GM18951 (cell line): Measurements from ENCODE around the gene SPATA17.

Experiments used
- POLR2A ChIP-seq: IDR thresholded peaks from 4 replicates; pipeline ENCODE4 v1.6.1; 2011; ENCODE audit warnings: mild to moderate bottlenecking; ENCODE audit not compliant: insufficient read length, insufficient read depth; ENCODE audit errors: extremely low read depth
- in situ Hi-C: fragments of 300-500 bp; cut with MboI; formaldehyde crosslinking; loops from one replicate; pipeline ENCODE4 v1.12.0; 2022; ENCODE audit warnings: low sequenced_read_pairs, mixed read lengths, inconsistent platforms; ENCODE audit not compliant: unreplicated experiment

The SPATA17 gene

GRCh38 chr1:217715681-217716080 lies 84.5 kb downstream of the SPATA17 start:
- in situ Hi-C loops, result no loop called here
- TF ChIP-seq POLR2A, result no peak

DNA sequence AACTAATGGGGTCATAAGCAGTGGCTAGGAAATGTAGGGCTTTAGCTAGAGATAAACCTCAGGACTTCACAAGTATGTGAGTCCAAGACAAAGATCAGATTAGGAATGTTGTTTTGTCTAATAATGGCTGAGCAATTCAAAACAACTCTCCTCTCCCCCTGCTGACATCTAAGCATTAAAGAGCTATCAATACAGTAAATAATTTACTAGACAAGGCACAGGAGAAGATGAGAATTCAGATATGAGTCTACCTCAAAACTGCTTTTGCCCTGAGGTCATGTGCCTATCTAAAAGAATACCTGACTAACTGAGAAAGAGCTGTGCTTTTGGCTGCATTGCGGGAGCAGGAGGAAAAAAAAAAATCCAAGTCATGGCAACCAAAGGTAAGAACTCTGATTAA lies 86.8 kb downstream of the SPATA17 start:
- TF ChIP-seq POLR2A, result no peak
- in situ Hi-C loops, result no loop called here

GRCh38 chr1:217718873-217719272 lies 87.7 kb downstream of the SPATA17 start:
- TF ChIP-seq POLR2A, result no peak
- in situ Hi-C loops, result no loop called here

GRCh38 chr1:217721692-217722091 lies 90.5 kb downstream of the SPATA17 start:
- in situ Hi-C loops, result no loop called here

GRCh38 chr1:217734973-217735372 lies 103.8 kb downstream of the SPATA17 start:
- TF ChIP-seq POLR2A, result no peak
- in situ Hi-C loops, result no loop called here

More at GRCh38 chr1:217721692-217722091, 90.5 kb downstream of the SPATA17 start:
- no peak for TF ChIP-seq POLR2A

DNA sequence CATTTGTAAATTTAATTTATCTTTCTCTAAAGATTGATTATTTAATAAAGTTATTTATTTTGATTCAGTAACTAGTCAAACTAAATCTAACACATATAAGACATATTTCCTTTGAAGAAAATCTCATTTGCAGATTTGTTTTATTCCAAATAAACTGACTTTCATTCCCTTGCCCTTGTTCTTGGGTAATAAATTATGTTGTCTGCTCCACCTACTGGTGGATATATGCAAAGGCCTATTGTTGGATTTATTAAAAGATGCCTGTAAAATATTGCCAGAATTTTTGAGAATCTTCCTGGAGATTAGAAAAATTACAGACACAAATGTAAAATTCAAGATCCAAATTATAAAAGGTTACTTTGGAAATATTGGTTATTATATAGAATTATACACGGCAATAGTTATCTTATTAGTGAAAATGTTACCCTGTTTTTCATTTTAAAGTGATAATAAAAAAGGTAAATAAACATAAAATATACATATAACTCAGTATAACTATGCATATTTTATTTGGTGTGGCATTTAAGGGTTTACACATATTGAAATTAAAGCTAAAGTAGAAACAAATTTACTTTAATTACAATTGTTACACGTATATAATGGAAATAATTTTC lies 116.1 kb downstream of the SPATA17 start:
- in situ Hi-C loops, result no loop called here
- TF ChIP-seq POLR2A, result no peak

DNA sequence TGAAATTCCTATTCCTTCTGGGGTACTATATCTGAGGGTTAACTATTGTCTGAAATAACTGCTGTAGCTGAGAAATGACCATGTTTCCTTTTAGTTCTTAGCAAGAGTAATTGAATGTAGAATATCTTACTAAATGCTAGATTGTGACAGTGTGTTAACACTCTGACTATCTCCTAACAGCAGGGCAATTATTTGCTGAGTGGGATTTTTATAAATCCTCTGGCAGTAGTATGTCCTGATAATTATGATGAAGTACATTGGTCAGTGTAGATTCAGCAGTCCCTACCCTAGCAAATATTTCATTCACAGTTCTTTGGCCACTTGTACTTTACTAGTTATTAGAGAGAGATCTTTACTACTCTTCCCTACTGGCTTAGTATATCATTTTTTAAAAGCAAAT lies 138.6 kb downstream of the SPATA17 start:
- no peak for TF ChIP-seq POLR2A
- in situ Hi-C loops, result no loop called here

DNA sequence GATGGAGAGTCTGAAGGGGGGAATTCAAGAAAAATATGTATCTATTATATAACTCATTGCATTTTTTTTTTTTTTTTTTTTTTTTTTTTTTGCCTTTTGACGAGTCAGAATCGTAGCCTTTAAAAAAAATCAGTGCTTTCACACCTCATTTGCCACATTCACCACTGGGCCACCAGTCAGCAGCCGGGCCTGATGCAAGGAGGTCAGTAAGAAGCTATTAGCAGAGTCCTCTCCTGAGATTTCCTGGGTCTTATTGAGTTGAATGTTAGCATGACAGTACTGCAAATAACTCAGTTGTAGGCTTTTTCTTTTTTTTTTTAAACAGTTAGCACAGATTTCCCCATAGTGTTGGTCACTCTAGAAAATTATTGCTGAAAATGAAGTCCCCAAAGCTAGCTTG lies 139.8 kb downstream of the SPATA17 start:
- in situ Hi-C loops, result no loop called here

GRCh38 chr1:217776693-217777092 lies 145.5 kb downstream of the SPATA17 start:
- in situ Hi-C loops, result no loop called here

More for the DNA sequence above, 139.8 kb downstream of the SPATA17 start:
- no peak for TF ChIP-seq POLR2A

DNA sequence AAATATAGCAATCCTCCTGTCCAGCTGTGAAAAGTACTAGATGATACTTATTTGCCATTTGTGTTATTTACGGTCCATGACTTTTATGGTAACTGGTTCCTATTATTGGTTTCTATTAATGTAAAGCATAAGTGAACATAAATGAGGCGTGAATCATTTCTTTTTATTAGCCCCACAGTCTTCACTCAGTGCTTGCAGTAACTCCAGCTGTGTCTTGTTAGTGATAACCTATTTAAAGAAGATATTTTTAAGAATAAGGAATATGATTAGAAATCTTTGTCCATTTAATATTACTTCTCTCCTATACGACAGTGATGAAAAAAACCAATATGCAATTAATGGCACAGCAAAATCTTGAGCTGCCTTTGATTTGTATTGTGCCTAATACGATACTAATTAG lies 149.9 kb downstream of the SPATA17 start:
- in situ Hi-C loops, result no loop called here
- no peak for TF ChIP-seq POLR2A

More at GRCh38 chr1:217776693-217777092, 145.5 kb downstream of the SPATA17 start:
- no peak for TF ChIP-seq POLR2A

- TF ChIP-seq POLR2A, result no peak
- in situ Hi-C loops, result no loop called here
These were observed 159.9 kb downstream of the SPATA17 start for GRCh38 chr1:217791091-217791490.

GRCh38 chr1:217805792-217806191 lies 174.6 kb downstream of the SPATA17 start:
- no peak for TF ChIP-seq POLR2A
- in situ Hi-C loops, result no loop called here

DNA sequence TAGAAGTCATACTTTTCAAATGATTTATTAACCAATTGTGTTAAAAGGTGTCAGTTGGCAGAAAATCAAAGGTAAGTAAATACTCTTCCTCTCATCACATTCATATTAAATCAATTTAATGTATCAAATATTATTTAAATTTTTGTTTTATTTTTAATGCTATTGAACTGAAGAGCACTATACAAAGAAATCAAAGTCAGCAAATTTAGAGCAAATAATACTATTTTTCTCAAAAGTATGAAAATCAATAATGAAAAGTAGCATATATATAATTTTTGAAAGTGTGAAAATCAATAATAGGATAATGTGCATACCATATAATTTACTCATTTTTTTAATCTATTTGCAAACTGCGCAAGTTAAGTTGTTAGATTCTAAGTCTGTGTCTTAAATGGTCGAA lies 181.0 kb downstream of the SPATA17 start:
- TF ChIP-seq POLR2A, result no peak
- in situ Hi-C loops, result no loop called here

DNA sequence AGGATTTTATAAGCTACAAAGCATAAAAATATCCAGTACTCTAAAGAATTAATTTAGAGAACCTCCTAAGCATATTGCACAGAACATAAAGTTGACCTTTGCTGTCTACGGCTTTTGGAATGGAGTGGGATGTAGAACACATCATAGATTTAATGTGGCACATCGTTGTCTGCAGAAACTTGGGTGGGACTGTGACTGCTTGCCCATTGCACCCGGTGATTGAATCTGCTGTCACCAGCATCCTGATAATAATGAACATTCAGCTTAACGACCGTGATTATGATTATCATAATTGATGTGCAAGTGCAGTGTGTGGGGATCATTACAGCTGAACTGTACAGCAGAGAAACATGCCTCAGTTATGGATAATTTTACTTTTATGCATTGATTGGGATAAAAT lies 181.9 kb downstream of the SPATA17 start:
- no peak for TF ChIP-seq POLR2A
- in situ Hi-C loops, result no loop called here

DNA sequence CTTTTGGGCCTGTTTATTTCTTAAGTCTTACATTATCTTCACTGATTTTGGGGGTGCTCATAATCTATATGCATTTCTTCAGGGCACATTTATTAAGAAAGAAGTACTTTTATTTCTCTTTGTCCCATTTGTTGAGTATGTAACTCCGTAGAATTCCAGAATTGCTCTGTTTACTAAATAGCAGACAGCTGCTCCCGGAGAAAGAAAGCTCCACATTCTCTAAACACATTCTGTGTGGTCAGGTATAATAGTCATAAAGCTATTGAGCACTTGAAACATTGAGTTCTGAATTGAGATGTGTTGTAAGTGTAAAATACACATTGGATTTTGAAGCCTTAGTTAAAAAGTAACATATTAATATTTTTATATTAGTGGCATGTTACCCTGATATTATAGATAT lies 206.5 kb downstream of the SPATA17 start:
- TF ChIP-seq POLR2A, result no peak
- in situ Hi-C loops, result no loop called here
